HG02610 (cell line): Measurements from ENCODE around the gene HTR1B.

Experiments used
- ATAC-seq: cut with Tn5 transposase; IDR thresholded peaks from one replicate; pipeline ENCODE4 v1.9.1; 2021; ENCODE audit warnings: mild to moderate bottlenecking, moderate library complexity; ENCODE audit not compliant: unreplicated experiment

Gene HTR1B

GRCh38 chr6:77463308-77463860 is at the start of gene HTR1B:
Gene HTR1B, minus strand, starts transcription at chr6:77463491. Its CDS starts 88 bp downstream, at chr6:77463403.
- ATAC-seq = no peak

- ATAC-seq = no peak
These were observed 49.3 kb upstream of the HTR1B start for GRCh38 chr6:77512554-77512953.

GRCh38 chr6:77511860-77512259 is 48.6 kb upstream of the HTR1B start:
- no peak for ATAC-seq

- ATAC-seq = no peak
These were observed 39.7 kb upstream of the HTR1B start for GRCh38 chr6:77502981-77503380.

- no peak for ATAC-seq
These were observed 29.2 kb upstream of the HTR1B start for GRCh38 chr6:77492530-77492929.

GRCh38 chr6:77487808-77488425 is 24.6 kb upstream of the HTR1B start:
- ATAC-seq = no peak

- no peak for ATAC-seq
These were observed 19.7 kb upstream of the HTR1B start for GRCh38 chr6:77482981-77483380.

- no peak for ATAC-seq
These were observed 11.7 kb upstream of the HTR1B start for GRCh38 chr6:77474973-77475372.

- peak; percentile 63 for ATAC-seq
These were observed 11.1 kb upstream of the HTR1B start for GRCh38 chr6:77474286-77474956.

- ATAC-seq = no peak
These were observed 7.7 kb upstream of the HTR1B start for GRCh38 chr6:77470983-77471382.

GRCh38 chr6:77468939-77469338 is 5.6 kb upstream of the HTR1B start:
- ATAC-seq = no peak

GRCh38 chr6:77466451-77467437 is 3.5 kb upstream of the HTR1B start:
- peak; percentile 62 for ATAC-seq

- ATAC-seq = peak; percentile 91
These were observed 2.8 kb upstream of the HTR1B start for GRCh38 chr6:77466055-77466450.

- ATAC-seq = no peak
These were observed 1.2 kb upstream of the HTR1B start for GRCh38 chr6:77464495-77464867.

- ATAC-seq = no peak
These were observed 687 bp upstream of the HTR1B start for GRCh38 chr6:77463861-77464494.

GRCh38 chr6:77462359-77463307 is 658 bp downstream of the HTR1B start:
- ATAC-seq = no peak

- ATAC-seq = no peak
These were observed 1.5 kb downstream of the HTR1B start for GRCh38 chr6:77461796-77462195.

GRCh38 chr6:77458421-77458820 is 4.9 kb downstream of the HTR1B start:
- no peak for ATAC-seq

- ATAC-seq = peak; percentile 69
These were observed 5.5 kb downstream of the HTR1B start for GRCh38 chr6:77457720-77458349.
